CD14-positive monocyte (primary cell): ENCODE measurements around the gene C2CD4D. TPM values are rescaled to one million over a fixed set of nuclear protein-coding genes. Genes with fewer than 3 reads are reported as not detected.

Experiments
- DNase-seq, 3 donors: peaks; one replicate each; pipeline ENCODE4 v3.0.0-alpha.2; 2011 to 2022
- H2AFZ ChIP-seq: 2 replicates; pipeline ENCODE4 v1.6.0; 2012; ENCODE audit warnings: mild to moderate bottlenecking, low read depth, low read length, inconsistent platforms; ENCODE audit not compliant: insufficient read depth, poor library complexity, severe bottlenecking
- H3K27ac ChIP-seq, 2 donors: 1 replicate in 1 of 2; 2 replicates in 1 of 2; pipeline ENCODE4 v1.5.1; 2012 to 2013; ENCODE audit warnings: low read length in 2 of 2, control low read depth in 1 of 2, inconsistent platforms in 1 of 2, low read depth in 1 of 2, mild to moderate bottlenecking in 1 of 2
- H3K27me3 ChIP-seq, 2 donors: one replicate each; pipeline versions ENCODE4 v1.6.0 to v1.6.1; 2011 to 2013; ENCODE audit warnings: low read length in 2 of 2; ENCODE audit not compliant: control insufficient read depth in 2 of 2, insufficient read depth in 2 of 2
- H3K36me3 ChIP-seq, 2 donors: replicated peaks in 1 of 2; 1 replicate in 1 of 2; 2 replicates in 1 of 2; pipeline versions ENCODE4 v1.5.1 to v1.6.1; 2012 to 2013; ENCODE audit warnings: low read length in 2 of 2, control low read depth in 1 of 2, inconsistent platforms in 1 of 2, mild to moderate bottlenecking in 1 of 2; ENCODE audit not compliant: insufficient read depth in 2 of 2, control insufficient read depth in 1 of 2
- H3K4me1 ChIP-seq, 2 donors: 1 replicate in 1 of 2; 2 replicates in 1 of 2; pipeline versions ENCODE4 v1.5.1 to v1.6.1; 2012 to 2013; ENCODE audit warnings: low read length in 2 of 2, control low read depth in 1 of 2, inconsistent platforms in 1 of 2, mild to moderate bottlenecking in 1 of 2, moderate library complexity in 1 of 2; ENCODE audit not compliant: insufficient read depth in 2 of 2, control insufficient read depth in 1 of 2
- H3K4me2 ChIP-seq: replicated peaks from 2 replicates; pipeline ENCODE3; 2012; ENCODE audit warnings: low read length, moderate library complexity, mild to moderate bottlenecking; ENCODE audit not compliant: poor library complexity, severe bottlenecking; ENCODE audit errors: extremely low read depth
- H3K4me3 ChIP-seq, 3 experiments: fragments of 200-600 bp in 1 of 3; sonication (generic) in 1 of 3; replicated peaks in 1 of 3; 1 replicate in 2 of 3; 2 replicates in 1 of 3; pipeline ENCODE4 v1.5.1; 2011 to 2013; ENCODE audit warnings: low read length in 3 of 3, mild to moderate bottlenecking in 3 of 3, control low read depth in 2 of 3, low read depth in 2 of 3, inconsistent platforms in 1 of 3, moderate library complexity in 1 of 3
- H3K79me2 ChIP-seq: 2 replicates; pipeline ENCODE4 v1.6.0; 2012; ENCODE audit warnings: mild to moderate bottlenecking, control low read depth, inconsistent platforms, low read length, moderate library complexity; ENCODE audit not compliant: insufficient read depth
- H3K9ac ChIP-seq: 2 replicates; pipeline ENCODE4 v1.6.0; 2017; ENCODE audit warnings: low read length, mild to moderate bottlenecking; ENCODE audit not compliant: insufficient read depth, poor library complexity, severe bottlenecking
- H3K9me3 ChIP-seq, 2 donors: replicated peaks in 1 of 2; 1 replicate in 1 of 2; 2 replicates in 1 of 2; pipeline versions ENCODE4 v1.5.1 to v1.6.1; 2012 to 2013; ENCODE audit warnings: low read length in 2 of 2, control low read depth in 1 of 2; ENCODE audit not compliant: control insufficient read depth in 1 of 2, insufficient read depth in 1 of 2
- H4K20me1 ChIP-seq: 2 replicates; pipeline ENCODE4 v1.6.0; 2012; ENCODE audit warnings: mild to moderate bottlenecking, low read length, control low read depth, moderate library complexity; ENCODE audit not compliant: insufficient read depth
- H3K27ac Mint-ChIP-seq, 7 donors: one replicate each; pipeline ENCODE4 v1.8.0; 2020; ENCODE audit warnings: mild to moderate bottlenecking in 7 of 7, mixed read lengths in 7 of 7, moderate library complexity in 6 of 7, inconsistent platforms in 2 of 7
- H3K27me3 Mint-ChIP-seq, 3 donors: one replicate each; pipeline ENCODE4 v1.8.0; 2021 to 2022; ENCODE audit warnings: low read depth in 3 of 3, mild to moderate bottlenecking in 3 of 3, mixed read lengths in 3 of 3, moderate library complexity in 3 of 3, inconsistent platforms in 1 of 3
- H3K36me3 Mint-ChIP-seq, 2 donors: one replicate each; pipeline ENCODE4 v1.8.0; 2020; ENCODE audit warnings: mixed read lengths in 2 of 2, inconsistent platforms in 1 of 2, mild to moderate bottlenecking in 1 of 2
- H3K4me1 Mint-ChIP-seq: one replicate; pipeline ENCODE4 v1.8.0; 2020; ENCODE audit warnings: mild to moderate bottlenecking, mixed read lengths
- H3K4me3 Mint-ChIP-seq, 2 donors: one replicate each; pipeline ENCODE4 v1.8.0; 2020; ENCODE audit warnings: mild to moderate bottlenecking in 2 of 2, mixed read lengths in 2 of 2, moderate library complexity in 1 of 2
- H3K9me3 Mint-ChIP-seq, 7 donors: one replicate each; pipeline ENCODE4 v1.8.0; 2020 to 2022; ENCODE audit warnings: mixed read lengths in 7 of 7, mild to moderate bottlenecking in 6 of 7, moderate library complexity in 6 of 7, inconsistent platforms in 2 of 7
- CTCF ChIP-seq: fragments of 200-600 bp; IDR thresholded peaks from one replicate; pipeline ENCODE4 v1.8.0; 2022; ENCODE audit warnings: antibody characterized with exemption, mild to moderate bottlenecking
- WGBS: methylation state at CpG from one replicate; pipeline ENCODE4 v1.1.5; 2013; ENCODE audit warnings: missing lambda C conversion rate; ENCODE audit not compliant: insufficient coverage; 5-methylcytosine and 5-hydroxymethylcytosine counted together
- intact Hi-C, 2 donors: fragments of 100-400 bp; cut with micrococcal nuclease; formaldehyde crosslinking; loops; one replicate each; pipeline versions ENCODE4 v1.15.0 to v1.15.1; 2023
- polyA plus RNA-seq, 3 donors: library from polyadenylated mRNA; depleted of rRNA in 1 of 3; unstranded in 2 of 3; stranded (reverse) in 1 of 3; fragments of 300-500 nt in 2 of 3; fragments of >200 nt in 1 of 3; fragmentation: Illumina TruSeq in 2 of 3; gene quantifications; 1 replicate in 2 of 3; 2 replicates in 1 of 3; pipeline ENCODE4 v1.2.3, GENCODE V29; 2012 to 2021

The C2CD4D gene
- polyA plus RNA-seq, 3 donors: not detected

- H3K79me2 ChIP-seq: no peaks in the 10 kb centered on the region
- no peaks in the 10 kb centered on the region for H3K27me3 ChIP-seq
- peak in 2 of 3 donors; percentile 12 to 14 for DNase-seq
- Mint-ChIP-seq H3K36me3 (no peaks in the 10 kb centered on the region), H3K4me3 (peak overlapping the region; percentile 98 to 99), H3K4me1 (peaks cover 23% of the 10 kb centered on the region), H3K27me3 (peaks cover 4 to 9% (median 4%) of the 10 kb centered on the region in 3 donors), H3K27ac (peak overlapping the region; percentile 65 to 91 (median 75)), H3K9me3 (no peaks in the 10 kb centered on the region)
- H3K4me1 ChIP-seq: peaks cover 16 to 21% of the 10 kb centered on the region in 2 donors
- peak overlapping the region; percentile 87 for H3K4me2 ChIP-seq
- TF ChIP-seq CTCF: no peak
- intact Hi-C loops: no loop called here
- H2AFZ ChIP-seq: peak overlapping the region; percentile 92
- H3K36me3 ChIP-seq: no peaks in the 10 kb centered on the region
- under 1% methylated on average over 35 of the region's 52 CpGs for WGBS
- peak overlapping the region; percentile 6 to 47 for H3K27ac ChIP-seq
- H3K9ac ChIP-seq: peak overlapping the region; percentile 58
- no peaks in the 10 kb centered on the region for H4K20me1 ChIP-seq
- H3K4me3 ChIP-seq: peak overlapping the region; percentile 82 to 89 (median 87)
- no peaks in the 10 kb centered on the region for H3K9me3 ChIP-seq
These were observed 48.5 kb downstream of the C2CD4D start for GRCh38 chr1:151790940-151791651.

- H3K27ac Mint-ChIP-seq: peak within 1 kb of the TSS; percentile 70 to 91 (median 77)
- peaks cover 0 to 3% of the 10 kb centered on the region in 2 donors for H3K27me3 ChIP-seq
- H3K36me3 Mint-ChIP-seq: no peaks in the 10 kb centered on the region
- peak; percentile 97 to 98 (median 97) for DNase-seq
- H2AFZ ChIP-seq: peak within 1 kb of the TSS; percentile 92
- no peaks in the 10 kb centered on the region for H3K79me2 ChIP-seq
- H3K9me3 Mint-ChIP-seq: no peaks in the 10 kb centered on the region
- H3K4me3 ChIP-seq: peak within 1 kb of the TSS; percentile 82 to 89 (median 87)
- no peaks in the 10 kb centered on the region for H4K20me1 ChIP-seq
- peaks cover 4 to 9% (median 4%) of the 10 kb centered on the region in 3 donors for H3K27me3 Mint-ChIP-seq
- H3K9me3 ChIP-seq: no peaks in the 10 kb centered on the region
- H3K4me1 ChIP-seq: peaks cover 16 to 21% of the 10 kb centered on the region in 2 donors
- intact Hi-C loops: no loop called here
- peak within 1 kb of the TSS; percentile 58 for H3K9ac ChIP-seq
- peak within 1 kb of the TSS; percentile 87 for H3K4me2 ChIP-seq
- peak; percentile 6 for TF ChIP-seq CTCF
- peak within 1 kb of the TSS; percentile 98 to 99 for H3K4me3 Mint-ChIP-seq
- H3K4me1 Mint-ChIP-seq: peaks cover 23% of the 10 kb centered on the region
- H3K36me3 ChIP-seq: no peaks in the 10 kb centered on the region
- under 1% methylated on average over 57 of the region's 58 CpGs for WGBS
- peak within 1 kb of the TSS; percentile 6 to 47 for H3K27ac ChIP-seq
These were observed 49.3 kb downstream of the C2CD4D start, which contains the start of gene TDRKH for GRCh38 chr1:151790071-151790939. Gene TDRKH (minus strand): TSS chr1:151790500. CDS start chr1:151783022, 7,478 bp downstream.
